ENCODE results near the gene NELFB. TPM values are rescaled to one million over a fixed set of nuclear protein-coding genes. Genes with fewer than 3 reads are reported as not detected.
A peak's percentile ranks its signal among the peaks of the same experiment; 100 is the strongest.

Gene NELFB
- total and polyA plus RNA-seq, 2 of the 4 experiments (the other 2 are of a cell fraction): 36.9 to 66.0 TPM

GRCh38 chr9:137247135-137247915, 7.8 kb upstream of the NELFB start:
- no peak overlapping the region for H3K4me3 ChIP-seq (ENCODE audit: insufficient read depth, low read depth, low read length)
- peaks cover 3 to 22% of the 10 kb centered on the region in 2 experiments; a peak in 3 of 4 replicates for H3K79me1 ChIP-seq (ENCODE audit: low read depth in 1 of 2, low read length in 2 of 2)
- no peak overlapping the region for H2BK5ac ChIP-seq (ENCODE audit: low read depth, low read length, poor library complexity, severe bottlenecking)
- H3K4me1 ChIP-seq (ENCODE audit: control insufficient read depth, insufficient read depth, low read length): peaks cover 5% of the 10 kb centered on the region; the same call in 1 of the 2 replicates
- intact Hi-C loops (cut with micrococcal nuclease) (no loop called here), dilution Hi-C loops (cut with HindIII; ENCODE audit: low sequenced_read_pairs, unreplicated experiment) (no loop called here), in situ Hi-C loops (cut with MboI; ENCODE audit: low sequenced_read_pairs) (no loop called here)
- WGBS, 2 experiments (ENCODE audit: extremely low coverage in 2 of 2, insufficient read length in 1 of 2): 25% methylated on average over 2 of the region's 20 CpGs; no CpG with 5 or more reads in 1 of the 2 experiments
- no peaks in the 10 kb centered on the region for H3K9me3 ChIP-seq (ENCODE audit: control insufficient read depth, insufficient read depth, low read length)
- ATAC-seq (ENCODE audit: low read depth) (peak; percentile 22), DNase-seq (no peak)
- H2AFZ ChIP-seq (replicated peaks; ENCODE audit: low read length, poor library complexity): no peak overlapping the region
- no peak for TF ChIP-seq MAFK (IDR thresholded peaks at IDR 0.05; ENCODE audit: low read depth, low read length)
- TF ChIP-seq CEBPB (IDR thresholded peaks at IDR 0.05; ENCODE audit: low read depth, low read length): 0 out of 2 replicates have a peak, but pooled peaks have one; percentile 3
- no peak overlapping the region for H3K23ac ChIP-seq (ENCODE audit: low read depth, low read length)
- no peak overlapping the region for H4K91ac ChIP-seq (ENCODE audit: insufficient read depth, low read depth, low read length)
- no peak overlapping the region for H2BK15ac ChIP-seq (ENCODE audit: low read depth, low read length)
- H3K4ac ChIP-seq (ENCODE audit: low read depth, low read length): no peak overlapping the region
- no peak overlapping the region for H3K4me2 ChIP-seq (ENCODE audit: low read depth, low read length)
- no peak overlapping the region for H4K8ac ChIP-seq (ENCODE audit: low read depth in 2 of 2, low read length in 2 of 2)
- H3K14ac ChIP-seq (replicated peaks; ENCODE audit: low read depth, low read length): no peak overlapping the region
- no peaks in the 10 kb centered on the region for H3K27me3 ChIP-seq (ENCODE audit: control insufficient read depth, insufficient read depth, low read length)
- POLR2A ChIA-PET (ENCODE audit: unreplicated experiment): no interaction called here
- no peak overlapping the region for H3K9ac ChIP-seq (ENCODE audit: low read depth, low read length)
- no peak overlapping the region for H2AK5ac ChIP-seq (ENCODE audit: low read depth, low read length)
- no peak overlapping the region for H4K5ac ChIP-seq (ENCODE audit: low read depth, low read length)
- no TSS peak for BruUV-seq (replicated peaks)
- H4K20me1 ChIP-seq (ENCODE audit: insufficient read depth, low read length): peaks cover 24% of the 10 kb centered on the region
- H3K9me1 ChIP-seq (ENCODE audit: insufficient read depth, low read length): peaks cover 4% of the 10 kb centered on the region
- H3K36me3 ChIP-seq (ENCODE audit: control insufficient read depth, insufficient read depth, low read length): peaks cover 14% of the 10 kb centered on the region
- no peak overlapping the region for H2BK20ac ChIP-seq (ENCODE audit: low read depth, low read length)
- no peak overlapping the region for H3K27ac ChIP-seq (ENCODE audit: insufficient read depth, low read length)
- no peak overlapping the region for H2BK120ac ChIP-seq (ENCODE audit: low read depth, low read length)
- CTCF ChIA-PET: interaction anchor here (0.6 kb wide), 1 partner anchor 187 kb away, joined by 3 read pairs; no protein-coding TSS in a partner anchor
- H2AK9ac ChIP-seq (replicated peaks; ENCODE audit: low read depth, low read length, poor library complexity): peak overlapping the region; percentile 58
- H3K18ac ChIP-seq (ENCODE audit: low read depth, low read length): no peak overlapping the region
- no peak overlapping the region for H3K56ac ChIP-seq (ENCODE audit: extremely low read depth, insufficient read depth, low read length)

Data from IMR-90 (cell line).